GM10248 (cell line): ENCODE data around the gene DKK3.
"Not testable (repeated sequence)": the region's sequence is repeated elsewhere in the genome, so short reads cannot be mapped to it uniquely, and the experiment has no call there.

Source experiments
- CTCF ChIA-PET: fragments of 300-600 bp; sonication (Branson Sonifier 250); formaldehyde crosslinking; extraction: SDS; loops from one replicate; lab custom pipeline; 2021; ENCODE audit warnings: antibody characterized with exemption; lab: Yijun Ruan, JAX
- POLR2A ChIA-PET: fragments of 350-650 bp; sonication (Branson Sonifier 250); formaldehyde crosslinking; extraction: SDS; loops from one replicate; lab custom pipeline; 2020; ENCODE audit warnings: antibody characterized with exemption; lab: Yijun Ruan, JAX
- DNase-seq: peaks from one replicate; pipeline ENCODE4 v3.0.0; 2012; ENCODE audit errors: extremely low spot score
- CTCF ChIP-seq: IDR thresholded peaks from 2 replicates; pipeline ENCODE4 v1.5.1; 2012; ENCODE audit warnings: mild to moderate bottlenecking, low read depth; ENCODE audit errors: extremely low read depth, missing control alignments, control extremely low read depth

The DKK3 gene

GRCh38 chr11:12044799-12045198, 36.4 kb upstream of the DKK3 start:
- ChIA-PET CTCF (interaction anchor here (0.8 to 28.7 kb wide), 40 partner anchors 9 to 1118 kb away, joined by 3 to 578 read pairs (median 4); no protein-coding TSS in a partner anchor), POLR2A (interaction anchor here (0.5 kb wide), 1 partner anchor 582 kb away, joined by 8 read pairs; no protein-coding TSS in a partner anchor)
- DNase-seq = no peak
- TF ChIP-seq CTCF = no peak

- peak; percentile 68 for DNase-seq
- POLR2A ChIA-PET = no interaction called here
- CTCF ChIA-PET = interaction anchor here (0.6 to 28.7 kb wide), 44 partner anchors 8 to 1118 kb away, joined by 3 to 578 read pairs (median 4); no protein-coding TSS in a partner anchor
- peak; percentile 90 for TF ChIP-seq CTCF
Measured at GRCh38 chr11:12043959-12044791, 35.7 kb upstream of the DKK3 start.

GRCh38 chr11:12043221-12043620, 34.8 kb upstream of the DKK3 start:
- ChIA-PET POLR2A (no interaction called here), CTCF (interaction anchor here (1.1 to 28.7 kb wide), 5 partner anchors 9 to 241 kb away, joined by 3 to 578 read pairs (median 4); no protein-coding TSS in a partner anchor)
- DNase-seq = no peak
- no peak for TF ChIP-seq CTCF

- POLR2A ChIA-PET = no interaction called here
Measured at GRCh38 chr11:12042215-12042676, 33.8 kb upstream of the DKK3 start.

GRCh38 chr11:12040719-12041118, 32.3 kb upstream of the DKK3 start:
- CTCF ChIA-PET = interaction anchor here (0.9 to 28.7 kb wide), 6 partner anchors 11 to 254 kb away, joined by 3 to 578 read pairs (median 5); no protein-coding TSS in a partner anchor
- POLR2A ChIA-PET, DNase-seq: not testable (repeated sequence)

More at GRCh38 chr11:12042215-12042676, 33.8 kb upstream of the DKK3 start:
- no peak for DNase-seq
- CTCF ChIA-PET = interaction anchor here (1.8 to 28.7 kb wide), 2 partner anchors 242 to 244 kb away, joined by 6 to 578 read pairs; no protein-coding TSS in a partner anchor
- TF ChIP-seq CTCF = no peak

- DNase-seq = no peak
- TF ChIP-seq CTCF = no peak
- ChIA-PET POLR2A (no interaction called here), CTCF (interaction anchor here (1.7 to 1.8 kb wide), 2 partner anchors 12 to 249 kb away, joined by 4 to 9 read pairs; no protein-coding TSS in a partner anchor)
Measured at GRCh38 chr11:12032968-12033367, 24.5 kb upstream of the DKK3 start.
